K562 (cell line): ENCODE measurements around the gene MCCC1. TPM values are rescaled to one million over a fixed set of nuclear protein-coding genes. Genes with fewer than 3 reads are reported as not detected.

Source experiments
- POLR2G ChIP-seq: fragments of 200-400 bp; formaldehyde crosslinking; IDR thresholded peaks from 2 replicates; pipeline ENCODE4 v1.6.1; 2017; ENCODE audit warnings: low read depth, mild to moderate bottlenecking, antibody characterized with exemption, low read length, moderate library complexity
- ZNF318 ChIP-seq, 2 experiments: fragments of 450-650 bp; IDR thresholded peaks; 2 replicates each; pipeline ENCODE4 v1.6.1; 2016; ENCODE audit warnings: mild to moderate bottlenecking in 2 of 2, borderline replicate concordance in 1 of 2, low read depth in 1 of 2, moderate library complexity in 1 of 2
- polyA plus RNA-seq, 8 experiments: library from polyadenylated mRNA; depleted of rRNA in 4 of 8; stranded (reverse) in 5 of 8; unstranded in 3 of 8; fragments of >200 nt; fragmentation: Nextera tagmentation in 2 of 8; fragmentation: Illumina TruSeq in 1 of 8; extraction: Ambion mirVana in 2 of 8; extraction: Trizol in 1 of 8; gene quantifications; 2 replicates each; pipeline versions ENCODE4 v1.2.1 to v1.2.3, GENCODE V29; 2011 to 2014; ENCODE audit warnings: inconsistent platforms in 1 of 8, missing spikeins in 1 of 8
- total RNA-seq, 7 experiments: library from RNA; depleted of rRNA in 6 of 7; stranded (reverse); fragments of >200 nt in 6 of 7; fragmentation: Illumina TruSeq in 2 of 7; extraction: Trizol in 2 of 7; gene quantifications; 2 replicates each; pipeline versions ENCODE4 v1.2.1 to v1.2.3, GENCODE V29; 2011 to 2021; ENCODE audit warnings: low replicate concordance in 1 of 7

The MCCC1 gene
- total and polyA plus RNA-seq, 9 of the 15 experiments (the other 6 are each of a cell fraction or from before 2014, with no cell fraction given): 13.7 to 26.9 (median 23.0) TPM

GRCh38 chr3:183008303-183008702 is 91.0 kb downstream of the MCCC1 start (continued):
- TF ChIP-seq POLR2G (no peak), ZNF318 (IDR thresholded peaks at IDR 0.05; ENCODE audit: borderline replicate concordance in 1 of 2, low read depth in 1 of 2) (no peak)
